Germinal center (tissue), 1 donor: ENCODE results near the gene HNF1B.

Experiments used
- DNase-seq: peaks from one replicate; pipeline ENCODE4 v3.0.0; 2012; ENCODE audit warnings: mixed read lengths, low spot score

The HNF1B gene

GRCh38 chr17:37671028-37671823 lies 73.6 kb downstream of the HNF1B start:
- no peak for DNase-seq

- DNase-seq: no peak
These were observed 77.8 kb downstream of the HNF1B start for GRCh38 chr17:37667039-37667438.

- DNase-seq: no peak
These were observed 80.6 kb downstream of the HNF1B start for GRCh38 chr17:37664214-37664613.

DNA sequence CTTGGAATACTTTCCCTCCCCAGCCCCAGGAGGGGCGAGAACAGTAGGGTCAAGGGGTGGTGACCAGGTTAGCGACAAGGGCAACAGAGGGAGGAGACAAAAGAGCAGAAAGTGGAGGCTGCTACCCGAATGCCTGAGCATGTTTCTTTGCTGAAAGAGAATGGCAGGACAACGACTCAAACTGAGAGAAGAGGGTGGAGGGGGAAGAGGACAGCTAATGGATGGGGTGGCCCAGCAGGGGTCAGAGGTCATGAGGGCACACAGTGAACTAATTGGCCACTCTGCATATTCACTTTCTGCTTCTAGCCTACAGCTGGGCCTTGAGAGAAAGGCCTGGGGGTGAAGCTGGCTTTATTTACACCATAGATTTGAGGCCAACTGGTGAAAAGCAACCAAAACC lies 82.5 kb downstream of the HNF1B start:
- DNase-seq: no peak

DNA sequence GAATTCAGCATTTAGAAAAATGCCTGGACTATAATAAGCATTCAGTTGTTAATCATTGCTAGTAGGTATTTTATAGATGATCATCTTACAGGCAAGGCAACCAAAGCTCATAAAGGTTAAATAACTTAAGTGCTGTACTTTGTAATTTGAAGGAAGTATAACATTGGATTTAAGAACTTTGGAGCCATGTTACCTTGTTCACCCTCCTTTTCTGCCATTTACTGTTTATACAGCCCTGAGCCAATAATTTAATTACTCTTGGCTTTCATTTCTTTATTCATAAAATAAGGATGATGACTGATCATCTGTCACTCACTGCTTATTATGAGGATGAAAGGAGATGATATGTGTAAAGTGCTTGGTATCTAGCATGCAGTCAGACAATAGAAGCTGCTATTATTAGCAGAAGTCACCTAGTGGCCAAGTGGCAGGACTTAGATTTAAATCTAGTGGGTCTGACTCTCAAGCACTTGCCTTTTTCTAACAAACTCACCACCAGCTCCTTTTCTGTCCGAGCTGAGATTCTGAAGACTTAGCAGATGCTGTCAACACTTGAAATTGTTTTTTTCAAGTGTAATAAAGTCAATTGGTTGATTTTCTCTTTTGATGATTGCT lies 83.4 kb downstream of the HNF1B start:
- DNase-seq: no peak

- DNase-seq: no peak
These were observed 84.9 kb downstream of the HNF1B start for GRCh38 chr17:37659925-37660324.

DNA sequence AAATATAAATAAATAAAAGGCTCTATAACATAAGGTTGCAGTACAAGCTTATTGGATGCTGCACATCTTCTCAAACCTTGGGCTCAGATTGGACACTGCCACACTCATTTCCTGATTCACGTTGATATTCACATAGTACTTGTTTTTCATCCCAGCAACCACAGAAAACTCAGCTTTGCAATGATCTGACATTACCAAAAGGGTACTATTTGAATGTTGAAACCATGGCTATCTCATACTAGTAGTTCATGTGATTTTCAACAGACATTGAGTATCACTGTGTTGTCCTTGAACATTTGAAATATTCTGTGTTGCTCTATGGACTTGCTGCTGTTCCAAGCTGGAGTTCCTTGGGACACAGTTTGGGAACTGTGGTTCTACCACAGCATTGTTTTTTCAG lies 87.7 kb downstream of the HNF1B start:
- no peak for DNase-seq

GRCh38 chr17:37651849-37652248 lies 93.0 kb downstream of the HNF1B start:
- no peak for DNase-seq

GRCh38 chr17:37650419-37651003 lies 94.3 kb downstream of the HNF1B start:
- no peak for DNase-seq

DNA sequence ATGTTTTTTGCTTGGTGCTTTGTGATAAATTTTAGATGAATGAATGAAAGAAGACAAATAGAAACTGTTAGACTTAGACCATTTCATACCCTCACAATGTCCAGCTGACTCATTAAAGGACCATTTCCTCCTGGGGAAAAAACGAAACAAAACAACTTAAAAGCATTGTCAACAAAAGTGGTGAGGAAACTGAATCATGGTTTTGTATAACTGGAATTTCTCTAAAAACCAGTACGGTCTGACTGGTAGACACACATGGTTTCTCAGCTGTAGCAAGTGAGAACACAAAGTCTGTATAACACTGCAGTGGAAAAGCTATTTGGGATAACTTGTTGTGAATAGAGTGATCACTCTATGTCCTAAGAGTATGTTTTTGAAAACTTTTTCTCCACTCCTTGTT lies 96.3 kb downstream of the HNF1B start:
- DNase-seq: no peak

- no peak for DNase-seq
These were observed 97.0 kb downstream of the HNF1B start for GRCh38 chr17:37647856-37648255.

GRCh38 chr17:37643869-37644268 lies 101.0 kb downstream of the HNF1B start:
- DNase-seq: no peak

GRCh38 chr17:37643118-37643766 lies 101.6 kb downstream of the HNF1B start, which contains the start of gene DDX52:
Gene DDX52 (minus strand): TSS chr17:37643446. CDS start chr17:37643420, 26 bp downstream.
- peak; percentile 95 for DNase-seq

DNA sequence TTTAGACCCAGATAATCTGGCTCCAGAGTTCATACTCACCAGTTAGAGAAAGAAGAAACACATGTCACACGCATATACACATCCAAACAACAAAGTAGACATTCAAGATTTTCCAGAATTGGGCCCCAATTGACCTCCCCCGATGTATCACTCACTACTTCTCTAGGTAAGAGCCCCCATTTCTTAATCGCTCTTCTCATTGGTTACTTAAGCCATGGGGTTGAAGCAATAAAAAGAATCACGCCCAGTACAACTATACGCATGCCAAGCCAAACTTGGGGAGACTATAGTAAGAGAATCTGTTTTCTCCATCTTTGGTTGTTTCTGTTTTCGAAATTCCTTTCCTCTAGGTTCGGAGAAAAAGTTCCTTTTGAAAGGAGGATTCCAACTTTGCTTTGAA lies 102.2 kb downstream of the HNF1B start:
- no peak for DNase-seq

DNA sequence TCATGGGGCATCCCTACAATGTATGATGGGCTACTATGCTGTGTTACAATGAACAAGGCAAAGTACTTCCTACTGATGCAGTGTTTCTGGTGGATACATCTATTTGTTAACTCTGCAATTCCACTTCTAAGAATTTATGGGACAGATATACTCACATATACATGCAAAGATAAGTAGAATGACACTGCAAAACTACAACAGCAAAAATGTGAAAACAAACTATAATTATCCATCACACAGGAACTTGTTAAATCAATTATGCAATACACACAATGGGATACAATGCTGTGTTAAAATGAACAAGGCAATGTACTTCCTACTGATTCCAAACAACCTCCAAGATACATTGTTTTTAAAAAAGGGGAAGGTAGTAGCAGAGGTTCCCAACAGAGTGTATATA lies 104.8 kb downstream of the HNF1B start:
- DNase-seq: no peak

DNA sequence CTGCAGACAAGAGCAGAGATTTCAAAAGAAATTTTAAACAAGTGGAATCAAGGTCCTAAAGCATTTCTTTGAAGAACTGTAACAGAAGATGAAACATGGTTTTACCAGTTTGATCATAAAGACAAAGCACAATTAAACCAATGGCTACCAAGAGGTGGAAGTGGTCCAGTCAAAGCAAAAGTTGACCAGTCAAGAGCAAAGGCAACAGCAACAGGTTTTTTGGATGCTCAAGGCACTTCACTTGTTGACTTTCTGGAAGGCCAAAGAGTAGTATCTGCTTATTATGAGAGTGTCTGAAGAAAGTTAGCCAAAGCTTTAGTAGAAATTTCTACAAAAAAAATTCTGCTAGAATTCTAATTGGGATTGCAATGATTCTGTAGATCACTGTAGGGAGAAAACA lies 106.9 kb downstream of the HNF1B start:
- DNase-seq: no peak
